ENCODE data around the gene ST6GAL1. TPM values are rescaled to one million over a fixed set of nuclear protein-coding genes. Genes with fewer than 3 reads are reported as not detected.
A peak's percentile ranks its signal among the peaks of the same experiment; 100 is the strongest.

Gene ST6GAL1
- total and polyA plus RNA-seq, 12 donors = 19.5 to 94.7 (median 65.8) TPM

DNA sequence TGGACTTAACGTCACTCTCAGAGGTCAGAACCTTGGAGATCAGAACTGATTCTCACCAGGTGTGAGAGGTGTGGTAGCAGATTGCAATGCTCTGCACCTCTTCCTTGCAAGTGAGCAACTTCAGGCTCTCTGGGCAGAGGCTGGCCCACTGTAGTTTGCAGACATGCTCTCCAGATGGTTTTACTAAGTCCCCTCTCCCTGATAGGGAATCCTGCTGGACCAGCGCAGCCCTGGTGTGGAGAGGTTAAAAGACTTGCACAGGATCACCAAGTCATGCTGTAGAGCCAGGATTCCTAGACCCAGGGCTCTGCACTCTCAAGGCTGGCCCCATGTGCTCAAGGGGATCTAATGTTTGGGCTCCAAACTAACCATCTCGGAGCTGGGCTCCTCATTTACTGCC, 146.8 kb downstream of the ST6GAL1 start:
- H3K36me3 ChIP-seq = peaks cover 0 to 70% (median 42%) of the 10 kb centered on the region in 9 donors
- no peak for ATAC-seq
- H3K9me3 ChIP-seq = no peaks in the 10 kb centered on the region
- H3K27ac ChIP-seq = no peak overlapping the region
- DNase-seq = no peak
- no peak overlapping the region for H3K4me3 ChIP-seq
- no peak for TF ChIP-seq CTCF (IDR thresholded peaks at IDR 0.05)
- WGBS, 2 donors = 93 to 96% methylated on average over 3 of the region's 3 CpGs
- no peaks in the 10 kb centered on the region for H3K27me3 ChIP-seq
- H3K4me1 ChIP-seq = no peaks in the 10 kb centered on the region
- intact Hi-C loops (cut with DNase I) = no loop called here

DNA sequence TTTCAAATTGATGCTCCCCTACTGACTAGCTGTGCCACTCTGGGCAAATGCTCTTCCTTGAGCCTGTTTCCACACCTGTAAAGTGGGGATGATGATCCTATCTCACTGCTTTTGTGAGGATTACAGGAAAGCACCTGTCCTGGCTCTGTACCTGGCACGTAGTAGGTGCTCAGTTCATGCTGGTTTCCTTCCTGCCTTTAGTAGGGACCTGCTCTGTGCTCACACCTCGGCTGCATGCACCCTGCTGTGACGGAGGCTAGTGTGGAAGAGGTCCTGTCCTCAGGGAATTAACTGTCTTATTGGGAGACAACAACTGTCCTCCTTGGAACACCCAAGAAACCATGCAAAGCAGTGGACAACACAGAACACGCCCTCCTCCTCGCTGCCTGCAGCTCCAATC, 147.2 kb downstream of the ST6GAL1 start:
- Histone ChIP-seq H3K27ac (no peak overlapping the region), H3K9me3 (no peaks in the 10 kb centered on the region), H3K4me1 (no peaks in the 10 kb centered on the region), H3K36me3 (peaks cover 0 to 67% (median 42%) of the 10 kb centered on the region in 9 donors), H3K27me3 (no peaks in the 10 kb centered on the region), H3K4me3 (no peak overlapping the region)
- ATAC-seq (no peak), DNase-seq (no peak)
- 91 to 95% methylated on average over 5 of the region's 5 CpGs for WGBS, 2 donors
- no peak for TF ChIP-seq CTCF (IDR thresholded peaks at IDR 0.05)
- intact Hi-C loops (cut with DNase I) = no loop called here

DNA sequence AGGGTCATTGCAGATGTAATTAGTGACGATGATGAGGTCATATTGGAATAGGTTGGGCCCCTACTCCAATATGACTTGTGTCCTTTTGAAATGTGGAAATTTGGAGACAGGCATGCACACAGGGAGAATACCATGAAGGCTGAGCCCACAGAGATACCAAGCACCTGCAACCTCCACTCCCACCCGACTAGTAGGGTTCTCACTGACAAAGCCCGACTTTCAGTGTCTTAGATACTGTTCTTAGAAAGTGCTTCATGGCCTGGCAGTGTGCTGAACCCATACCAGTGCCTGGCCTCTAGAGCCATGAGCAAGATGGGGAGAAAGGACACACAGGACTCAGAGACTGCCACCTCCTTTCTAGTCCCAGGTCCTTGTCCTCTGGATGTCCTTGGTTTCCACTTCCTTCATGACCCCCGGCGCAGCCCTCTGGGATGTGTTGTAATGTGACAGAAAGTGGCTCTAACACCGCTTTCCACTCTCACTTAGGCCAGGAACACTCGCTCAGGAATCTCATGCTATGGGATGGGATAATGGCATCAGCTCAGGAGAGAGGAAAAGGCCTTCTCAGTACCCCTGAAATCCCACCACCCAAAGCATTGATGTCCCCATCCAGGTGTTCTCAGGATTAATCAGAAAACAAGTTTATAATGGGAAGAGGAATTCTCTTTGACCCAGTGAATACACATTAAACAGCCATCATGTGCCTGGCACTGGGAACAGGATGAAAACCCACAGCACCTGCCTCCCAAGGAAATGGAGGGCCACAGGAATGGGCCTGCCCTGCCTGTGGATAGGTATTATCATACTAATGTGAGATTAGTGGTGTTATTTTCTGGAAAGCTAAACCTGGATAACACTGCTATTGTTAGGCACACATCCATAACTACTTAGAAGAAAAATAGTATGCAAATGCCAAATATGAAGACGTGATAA, 149.0 kb downstream of the ST6GAL1 start:
- Histone ChIP-seq H3K4me3 (no peak overlapping the region), H3K36me3 (peaks cover 0 to 49% (median 36%) of the 10 kb centered on the region in 9 donors), H3K9me3 (no peaks in the 10 kb centered on the region), H3K27me3 (no peaks in the 10 kb centered on the region), H3K27ac (no peak overlapping the region), H3K4me1 (peaks cover 0 to 9% (median 0%) of the 10 kb centered on the region in 9 donors)
- TF ChIP-seq CTCF (IDR thresholded peaks at IDR 0.05) = no peak
- DNase-seq (no peak), ATAC-seq (peak in 1 of 8 donors; percentile 25)
- intact Hi-C loops (cut with DNase I) = loop anchor here in 1 of 10 donors (5.0 kb wide), 1 partner anchor 1397 kb away; no protein-coding TSS in a partner anchor
- WGBS, 2 donors = 78 to 90% methylated on average over 8 of the region's 8 CpGs

DNA sequence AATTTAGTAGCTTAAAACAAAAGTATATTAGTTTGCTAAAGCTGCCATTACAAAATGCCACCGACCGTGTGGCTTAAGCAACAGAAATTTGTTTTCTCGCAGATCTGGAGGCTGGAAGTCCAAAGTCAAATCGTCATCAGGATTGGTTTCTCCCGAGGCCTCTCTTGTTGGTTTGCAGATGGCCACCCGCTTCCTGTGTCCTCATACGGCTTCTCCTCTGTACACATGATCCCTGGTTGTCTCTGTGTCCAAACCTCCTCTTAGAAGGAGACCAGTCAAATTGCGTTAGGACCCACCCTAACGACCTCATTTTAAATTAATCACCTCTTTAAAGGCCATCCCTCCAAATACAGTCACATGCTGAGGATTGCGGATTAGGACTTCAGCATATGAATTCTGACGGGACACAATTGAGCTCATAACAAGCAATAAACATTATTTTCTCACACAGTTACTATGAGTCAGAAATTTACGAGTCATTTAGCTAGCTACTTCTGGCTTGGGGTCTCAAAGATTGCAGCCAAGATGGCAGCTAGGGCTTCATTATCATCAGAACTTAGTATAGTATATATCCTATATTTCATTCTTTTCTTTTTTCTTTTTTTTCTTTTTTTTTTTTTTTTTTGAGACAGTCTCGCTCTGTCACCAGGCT, 150.6 kb downstream of the ST6GAL1 start:
- Histone ChIP-seq H3K4me3 (no peak overlapping the region), H3K36me3 (peaks cover 0 to 33% (median 23%) of the 10 kb centered on the region in 9 donors), H3K4me1 (peaks cover 0 to 20% (median 5%) of the 10 kb centered on the region in 9 donors), H3K27me3 (no peaks in the 10 kb centered on the region), H3K27ac (no peak overlapping the region), H3K9me3 (peaks cover 0 to 4% (median 0%) of the 10 kb centered on the region in 11 donors)
- WGBS, 2 donors = 93 to 96% methylated on average over 13 of the region's 13 CpGs
- ATAC-seq (no peak), DNase-seq (no peak)
- intact Hi-C loops (cut with DNase I) = loop anchor here in 1 of 10 donors (5.0 kb wide), 1 partner anchor 1399 kb away; no protein-coding TSS in a partner anchor
- no peak for TF ChIP-seq CTCF (IDR thresholded peaks at IDR 0.05)

Measured in heart right ventricle (tissue), 16 donors.